NCI-H82 (cell line): ENCODE data around the gene SCN8A.
"Not testable (repeated sequence)": the region's sequence is repeated elsewhere in the genome, so short reads cannot be mapped to it uniquely, and the experiment has no call there.

ENCODE experiments used
- DNase-seq: peaks from one replicate; lab custom pipeline; 2025; lab: John Stamatoyannopoulos, UW

Gene SCN8A

DNA sequence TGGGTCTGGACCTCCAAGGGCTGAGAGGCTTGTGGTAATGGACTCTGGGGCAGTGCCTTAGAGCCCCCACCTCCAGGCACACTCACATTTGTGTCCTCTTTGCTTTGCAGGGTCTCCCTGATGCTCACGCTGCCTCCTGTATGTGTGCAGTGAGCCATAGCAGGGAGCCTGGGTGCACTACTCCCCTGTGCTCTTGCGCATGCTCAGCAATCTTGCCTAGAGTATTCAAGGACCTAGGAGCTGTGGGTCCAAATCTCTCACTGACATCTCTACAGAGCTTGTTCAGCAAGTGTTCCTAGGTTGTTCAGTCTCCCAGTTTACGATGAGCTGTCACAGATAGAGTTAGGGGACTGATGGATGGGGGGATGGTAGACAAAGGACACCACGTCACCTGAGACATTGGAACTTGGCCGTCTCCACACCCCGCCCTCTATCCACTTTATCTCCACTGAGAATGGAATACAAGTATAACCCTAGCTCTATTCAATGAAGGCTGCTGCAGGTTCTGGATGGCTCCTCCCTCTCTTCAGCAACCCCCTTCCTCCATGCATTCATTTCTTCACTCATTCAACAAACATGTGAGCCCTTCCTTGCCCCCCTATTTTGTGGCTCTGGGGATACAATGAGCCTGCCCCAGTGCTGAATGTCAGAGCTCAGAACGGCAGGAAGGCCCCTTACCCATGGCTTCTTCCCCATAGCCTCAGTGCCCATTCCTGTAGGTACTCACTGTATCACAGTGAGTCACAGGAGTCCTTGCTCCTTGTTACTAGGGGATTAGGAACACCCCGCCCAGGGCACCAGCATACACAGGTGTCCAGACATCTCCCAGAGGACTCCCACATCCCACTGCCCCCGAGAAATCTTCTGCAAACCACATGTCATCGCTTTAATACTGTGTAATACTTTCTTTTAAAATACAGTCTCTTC is 226.3 kb downstream of the SCN8A start:
- peak; percentile 30 for DNase-seq

- DNase-seq: no peak
Measured at GRCh38 chr12:51818086-51818485, 227.1 kb downstream of the SCN8A start.

DNA sequence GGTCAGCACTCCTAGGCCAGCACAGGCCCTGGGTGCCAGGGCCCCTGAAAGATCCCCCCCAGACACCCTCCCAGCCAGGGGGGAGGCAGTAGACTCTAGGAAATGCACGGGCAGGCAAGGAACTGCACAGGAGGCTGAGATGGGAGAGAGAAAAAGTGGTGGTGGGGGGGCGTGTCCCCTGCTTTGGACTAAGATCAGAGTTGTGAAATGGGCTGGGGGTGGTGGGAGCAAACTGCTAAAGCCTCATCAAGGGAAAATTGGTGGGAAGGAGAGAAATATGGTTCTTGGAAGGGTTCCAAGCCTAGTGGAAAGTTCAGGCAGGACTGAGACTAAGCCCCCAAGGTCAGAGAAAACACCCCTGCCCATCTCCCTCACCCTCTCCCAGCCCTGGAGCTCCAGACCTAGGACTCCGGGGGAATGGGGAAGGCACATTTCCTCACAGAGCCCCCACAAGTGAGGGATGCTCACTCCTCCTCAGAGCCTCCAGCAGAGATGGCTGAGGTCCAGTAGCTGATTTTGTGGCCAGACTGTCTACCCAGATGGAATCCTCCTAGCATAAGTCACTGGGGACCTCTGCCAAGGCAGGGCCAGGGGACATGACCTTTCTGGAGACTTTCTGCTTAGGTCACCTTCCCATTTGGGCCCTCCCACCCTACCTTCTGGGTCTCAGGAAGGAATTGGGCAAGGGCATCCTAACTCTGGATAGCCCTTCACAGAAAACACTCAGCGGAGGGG is 227.7 kb downstream of the SCN8A start:
- DNase-seq: no peak

DNA sequence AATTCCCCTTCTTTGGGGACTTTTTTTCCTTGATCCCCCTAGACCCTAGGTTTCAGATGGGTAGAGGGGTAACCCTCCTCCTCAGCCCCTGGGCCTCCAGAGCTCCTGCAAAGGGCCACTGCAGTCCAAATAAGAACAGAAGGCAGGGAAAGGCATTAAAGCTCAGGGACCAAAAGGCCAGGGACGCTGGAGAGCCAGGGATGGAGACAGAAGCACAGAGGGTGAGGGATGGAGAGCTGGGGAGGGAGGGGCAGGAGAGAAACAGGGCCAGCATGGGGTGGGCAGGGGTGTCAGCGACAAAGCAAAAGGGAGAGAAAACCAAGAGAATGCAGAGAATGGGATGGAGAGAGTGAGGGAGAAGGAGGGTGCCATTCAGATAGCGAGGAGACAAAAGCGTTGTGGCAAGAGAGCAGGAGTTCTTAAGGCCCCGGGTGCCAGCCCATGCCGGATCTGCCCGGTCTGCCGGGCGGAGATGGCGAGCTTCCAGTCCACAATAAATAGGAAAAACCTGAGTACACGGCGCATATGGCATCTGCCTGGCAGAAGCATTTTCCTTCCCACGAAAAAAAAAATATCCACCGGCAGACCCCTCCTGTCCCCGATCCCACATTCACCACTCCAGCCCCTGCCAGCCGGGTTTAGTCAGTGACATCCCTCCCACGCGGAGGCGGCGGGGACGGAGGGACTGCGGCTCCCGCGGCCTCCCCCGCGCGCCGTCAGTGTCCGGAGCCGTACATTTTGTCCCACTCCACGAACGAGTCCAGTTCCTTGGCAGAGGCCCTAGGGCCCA is 228.9 kb downstream of the SCN8A start:
- DNase-seq: peak; percentile 49

GRCh38 chr12:51820526-51821439 is 229.8 kb downstream of the SCN8A start:
- peak; percentile 92 for DNase-seq

DNA sequence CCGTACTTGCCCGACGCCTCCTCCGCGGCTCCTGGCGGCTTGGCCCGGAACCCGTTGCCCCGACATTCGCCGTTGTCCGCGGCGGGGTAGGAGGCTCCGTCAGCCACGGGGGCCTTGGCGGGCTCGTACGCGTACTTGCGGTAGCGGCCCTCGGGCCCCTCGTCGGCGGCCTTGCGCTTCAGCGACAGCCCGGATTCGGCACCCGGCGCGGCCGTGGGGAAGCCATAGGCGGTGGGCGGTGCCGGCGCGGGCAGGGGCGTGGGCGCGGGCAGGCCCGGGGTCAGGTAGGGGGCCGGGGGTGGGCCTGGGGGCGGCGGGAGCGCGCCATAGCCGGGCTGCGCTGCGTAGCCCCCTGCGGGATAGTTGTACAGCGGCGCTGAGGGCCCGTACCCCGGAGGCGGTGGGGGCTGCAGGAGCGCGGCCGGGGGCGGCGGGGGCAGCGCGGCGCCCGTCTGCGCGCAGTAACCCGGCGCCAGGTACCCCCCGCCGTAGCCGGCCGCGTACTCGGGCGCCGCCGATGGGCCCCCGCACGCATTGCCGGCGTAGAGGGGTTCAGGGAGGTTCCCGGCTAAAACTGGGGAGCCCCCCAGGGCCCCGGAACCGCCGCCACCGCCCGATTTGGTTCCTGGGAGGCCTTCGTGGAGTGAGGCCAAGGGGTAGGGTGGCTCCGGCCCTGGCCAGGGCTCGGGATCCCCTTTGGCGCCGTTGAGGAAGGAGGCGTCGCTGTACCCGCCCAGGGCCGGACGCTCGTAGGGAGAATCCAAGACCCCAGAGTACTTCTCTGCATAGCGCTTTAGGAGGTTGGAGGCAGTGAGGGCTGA is 230.6 kb downstream of the SCN8A start:
- peak; percentile 42 for DNase-seq

DNA sequence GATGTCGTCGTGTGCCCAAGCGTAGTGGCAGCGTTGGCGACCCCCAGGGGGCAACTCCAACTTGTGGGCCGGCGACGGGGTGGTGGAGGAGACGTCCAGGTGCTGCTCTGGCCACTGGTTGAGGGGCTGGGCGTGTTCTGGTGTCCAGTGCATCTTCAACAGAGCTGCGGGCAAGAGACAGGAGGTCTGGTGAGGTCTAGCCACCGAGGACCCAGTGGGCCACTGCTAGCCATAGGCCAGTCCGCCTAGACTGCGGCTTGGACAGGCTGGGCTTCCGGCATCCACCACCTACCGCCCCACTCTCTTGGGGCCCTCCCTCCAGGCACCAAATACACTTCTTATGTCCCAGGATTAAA is 231.2 kb downstream of the SCN8A start:
- no peak for DNase-seq

- DNase-seq: no peak
Measured at GRCh38 chr12:51822956-51823355, 231.9 kb downstream of the SCN8A start.

- peak; percentile 89 for DNase-seq
Measured at GRCh38 chr12:51823875-51824565, 233.0 kb downstream of the SCN8A start.

DNA sequence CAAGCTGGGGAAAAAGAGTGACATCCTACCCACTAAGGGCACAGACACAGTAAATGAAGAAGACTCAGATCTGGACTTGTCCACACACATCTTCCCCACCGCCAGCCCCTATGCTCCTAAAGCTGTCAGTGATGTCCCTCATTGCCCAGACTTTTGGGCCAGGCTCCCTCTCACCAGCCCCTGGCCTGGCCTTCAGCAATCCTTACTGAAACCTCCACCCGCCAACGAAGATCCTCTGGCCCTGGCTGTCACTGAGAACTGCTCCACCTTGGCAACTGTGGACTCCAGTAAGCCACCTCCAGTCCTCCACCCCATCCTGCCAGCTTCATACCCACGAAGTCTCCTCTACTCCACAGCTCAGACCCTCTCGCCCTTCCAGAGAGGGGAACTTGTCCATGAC is 234.2 kb downstream of the SCN8A start:
- no peak for DNase-seq

DNA sequence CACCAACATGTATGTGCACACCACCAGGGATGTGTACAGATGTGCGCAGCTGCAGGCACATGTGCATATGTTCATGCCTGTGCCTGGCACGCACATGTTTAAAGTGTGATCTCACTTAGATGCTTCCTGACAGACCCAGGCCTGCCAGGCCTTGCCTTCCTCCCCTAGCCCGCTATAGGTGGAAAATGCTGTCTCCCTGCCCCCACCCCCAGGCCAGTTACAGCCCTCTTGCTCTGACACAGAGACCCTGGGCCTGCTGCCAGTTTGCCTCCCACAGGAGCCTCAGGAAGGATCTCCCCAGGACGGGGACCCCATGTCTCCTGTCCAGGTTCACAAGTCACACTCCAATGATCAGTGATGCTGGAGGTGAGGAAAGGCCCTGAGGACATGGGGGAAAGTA is 235.8 kb downstream of the SCN8A start:
- DNase-seq: no peak

- DNase-seq: no peak
Measured at GRCh38 chr12:51827925-51828818, 237.1 kb downstream of the SCN8A start.

- DNase-seq: no peak
Measured at GRCh38 chr12:51829011-51829481, 238.0 kb downstream of the SCN8A start.

GRCh38 chr12:51829641-51830040 is 238.6 kb downstream of the SCN8A start:
- no peak for DNase-seq

DNA sequence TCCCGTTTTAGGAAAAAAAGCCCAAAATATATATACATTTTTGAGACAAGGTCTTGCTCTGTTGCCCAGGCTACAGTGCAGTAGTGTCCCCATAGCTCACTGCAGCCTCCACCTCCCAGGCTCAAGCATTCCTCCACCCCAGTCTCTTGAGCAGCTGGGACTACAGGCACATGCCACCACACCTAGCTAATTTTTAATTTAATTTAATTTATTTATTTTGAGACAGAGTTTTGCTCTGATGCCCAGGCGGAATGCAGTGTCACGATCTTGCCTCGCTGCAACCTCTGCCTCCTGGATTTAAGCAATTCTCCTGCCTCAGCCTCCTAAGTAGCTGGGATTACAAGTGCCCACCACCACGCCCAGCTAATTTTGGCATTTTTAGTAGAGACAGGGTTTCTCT is 240.8 kb downstream of the SCN8A start:
- DNase-seq: not testable (repeated sequence)

DNA sequence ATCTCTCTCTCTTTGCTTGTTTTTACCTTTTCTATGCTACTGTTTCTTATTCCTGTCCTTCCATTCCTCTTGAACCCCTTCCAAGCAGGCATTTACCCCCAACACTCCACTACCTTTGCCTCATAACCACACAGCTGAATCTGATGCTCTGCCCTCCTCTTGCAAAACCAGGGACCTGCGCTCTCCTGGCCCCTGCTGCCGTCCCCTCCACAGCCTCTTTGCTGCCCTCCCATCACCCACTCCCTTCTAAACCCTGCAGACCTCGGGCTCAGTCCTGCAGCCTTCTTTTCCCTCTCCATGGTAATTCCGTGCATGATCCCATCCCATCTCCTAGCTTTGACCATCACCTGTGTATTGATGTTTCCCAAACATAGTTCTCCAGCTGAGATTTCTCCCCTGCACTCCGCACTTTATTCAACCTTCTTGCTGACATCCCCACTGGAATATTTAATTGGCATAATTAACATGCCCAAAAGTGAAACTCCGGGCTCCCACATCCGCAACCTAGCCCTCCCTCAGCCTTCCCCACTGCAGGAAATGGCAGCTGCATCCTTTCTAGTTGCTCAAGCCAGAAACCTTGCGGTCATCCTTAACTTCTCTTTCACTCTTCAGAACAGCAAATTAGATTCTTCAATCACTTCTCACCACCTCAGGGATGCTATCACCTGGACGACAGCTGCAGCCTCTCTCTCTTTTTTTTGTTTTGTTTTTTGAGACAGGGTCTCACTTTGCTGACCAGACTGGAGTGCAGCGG is 241.5 kb downstream of the SCN8A start:
- no peak for DNase-seq

GRCh38 chr12:51833448-51834227 is 242.6 kb downstream of the SCN8A start:
- DNase-seq: no peak
